T-helper 1 cell treated with Interleukin-12 subunit alpha and Interleukin-12 subunit beta and Interleukin-4 antibody, amounts not matched to agents 30 μg/mL and 1 μg/mL, for 36 hours (primary cell): ENCODE measurements around the gene PCSK2.

Experiments used
- H3K27ac Mint-ChIP-seq: one replicate; pipeline ENCODE4 v1.8.0; 2021; ENCODE audit warnings: mild to moderate bottlenecking, mixed read lengths
- H3K27me3 Mint-ChIP-seq: one replicate; pipeline ENCODE4 v1.8.0; 2021; ENCODE audit warnings: low read depth, mixed read lengths
- H3K36me3 Mint-ChIP-seq: one replicate; pipeline ENCODE4 v1.8.0; 2021; ENCODE audit warnings: low read depth, mixed read lengths
- H3K4me1 Mint-ChIP-seq: one replicate; pipeline ENCODE4 v1.8.0; 2021; ENCODE audit warnings: low read depth, mixed read lengths
- H3K4me3 Mint-ChIP-seq: one replicate; pipeline ENCODE4 v1.8.0; 2021; ENCODE audit warnings: mild to moderate bottlenecking, moderate library complexity, mixed read lengths
- H3K9me3 Mint-ChIP-seq: one replicate; pipeline ENCODE4 v1.8.0; 2021; ENCODE audit warnings: mixed read lengths

PCSK2 gene

DNA sequence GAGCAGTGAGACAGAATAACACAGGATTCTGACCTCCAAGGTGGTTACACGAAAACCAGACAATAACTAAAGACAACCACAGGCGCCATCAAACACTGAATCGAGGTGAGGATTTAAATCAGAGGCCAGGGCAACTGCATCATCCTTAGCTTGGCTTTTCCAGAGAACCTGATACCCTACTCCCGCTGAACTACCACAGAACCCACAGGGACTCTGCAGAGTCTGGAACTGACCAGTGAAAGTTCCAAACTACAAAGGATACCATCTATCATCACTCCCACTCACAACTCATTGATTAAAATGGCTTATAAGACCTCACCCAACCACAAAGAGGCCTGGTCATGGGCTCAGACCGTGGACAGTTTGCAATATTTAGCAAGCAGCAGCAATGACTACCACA lies 219.3 kb downstream of the PCSK2 start:
- peaks cover 27% of the 10 kb centered on the region for H3K27me3 Mint-ChIP-seq
- no peak overlapping the region for H3K27ac Mint-ChIP-seq
- no peak overlapping the region for H3K4me3 Mint-ChIP-seq
- H3K4me1 Mint-ChIP-seq, result peaks cover 5% of the 10 kb centered on the region
- H3K9me3 Mint-ChIP-seq, result no peaks in the 10 kb centered on the region
- H3K36me3 Mint-ChIP-seq, result no peaks in the 10 kb centered on the region

DNA sequence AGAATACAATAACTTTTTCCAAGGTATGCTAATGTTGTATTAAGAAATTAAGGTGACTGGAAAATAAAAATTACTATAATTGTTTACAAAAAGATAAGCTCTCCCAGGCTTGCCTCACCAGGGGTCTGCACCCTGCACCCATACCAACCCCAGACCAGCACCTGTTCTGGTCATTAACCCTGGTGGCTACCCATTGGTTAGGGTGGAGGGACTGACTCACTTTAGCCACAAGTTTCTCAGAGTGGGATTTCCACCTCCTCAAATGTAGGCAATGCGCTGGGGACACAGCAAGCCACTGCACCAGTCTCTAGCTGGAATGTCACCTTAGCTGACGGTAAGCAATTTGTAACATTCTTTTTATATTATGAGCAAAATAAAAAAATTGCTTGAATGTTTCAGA lies 221.2 kb downstream of the PCSK2 start:
- Mint-ChIP-seq H3K27ac (no peak overlapping the region), H3K4me1 (peaks cover 4% of the 10 kb centered on the region), H3K27me3 (peaks cover 19% of the 10 kb centered on the region), H3K9me3 (no peaks in the 10 kb centered on the region), H3K36me3 (no peaks in the 10 kb centered on the region), H3K4me3 (no peak overlapping the region)

DNA sequence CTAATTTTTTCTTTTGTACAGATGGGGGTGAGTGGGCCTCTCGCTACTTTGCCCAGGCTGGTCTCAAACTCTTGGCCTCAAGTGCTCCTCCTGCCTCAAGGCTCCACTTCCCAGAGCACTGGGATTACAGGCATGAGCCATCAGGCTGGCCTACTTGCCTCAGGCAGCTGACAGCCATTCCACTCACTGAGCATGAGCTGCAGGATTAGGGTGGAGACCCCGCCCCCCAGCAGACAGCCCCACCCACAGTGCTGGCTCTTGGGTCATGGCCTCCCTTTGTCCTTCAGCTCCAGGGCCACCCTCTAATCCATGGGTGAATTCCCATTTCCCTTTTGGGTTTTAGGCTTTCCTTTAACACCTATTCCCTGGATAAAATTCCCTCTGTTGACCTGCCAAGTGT lies 222.2 kb downstream of the PCSK2 start:
- H3K27me3 Mint-ChIP-seq, result peaks cover 19% of the 10 kb centered on the region
- no peak overlapping the region for H3K4me3 Mint-ChIP-seq
- no peaks in the 10 kb centered on the region for H3K9me3 Mint-ChIP-seq
- peaks cover 4% of the 10 kb centered on the region for H3K4me1 Mint-ChIP-seq
- H3K27ac Mint-ChIP-seq, result no peak overlapping the region
- no peaks in the 10 kb centered on the region for H3K36me3 Mint-ChIP-seq

- H3K27me3 Mint-ChIP-seq, result peaks cover 40% of the 10 kb centered on the region
Observed at GRCh38 chr20:17452441-17452840, 225.6 kb downstream of the PCSK2 start.

GRCh38 chr20:17453592-17453991 lies 226.8 kb downstream of the PCSK2 start:
- H3K27me3 Mint-ChIP-seq, result peaks cover 43% of the 10 kb centered on the region
- no peaks in the 10 kb centered on the region for H3K36me3 Mint-ChIP-seq
- no peak overlapping the region for H3K27ac Mint-ChIP-seq
- H3K4me1 Mint-ChIP-seq, result no peaks in the 10 kb centered on the region
- no peak overlapping the region for H3K4me3 Mint-ChIP-seq
- H3K9me3 Mint-ChIP-seq, result no peaks in the 10 kb centered on the region

More at GRCh38 chr20:17452441-17452840, 225.6 kb downstream of the PCSK2 start:
- Mint-ChIP-seq H3K27ac (no peak overlapping the region), H3K9me3 (no peaks in the 10 kb centered on the region), H3K36me3 (no peaks in the 10 kb centered on the region), H3K4me3 (no peak overlapping the region), H3K4me1 (no peaks in the 10 kb centered on the region)

DNA sequence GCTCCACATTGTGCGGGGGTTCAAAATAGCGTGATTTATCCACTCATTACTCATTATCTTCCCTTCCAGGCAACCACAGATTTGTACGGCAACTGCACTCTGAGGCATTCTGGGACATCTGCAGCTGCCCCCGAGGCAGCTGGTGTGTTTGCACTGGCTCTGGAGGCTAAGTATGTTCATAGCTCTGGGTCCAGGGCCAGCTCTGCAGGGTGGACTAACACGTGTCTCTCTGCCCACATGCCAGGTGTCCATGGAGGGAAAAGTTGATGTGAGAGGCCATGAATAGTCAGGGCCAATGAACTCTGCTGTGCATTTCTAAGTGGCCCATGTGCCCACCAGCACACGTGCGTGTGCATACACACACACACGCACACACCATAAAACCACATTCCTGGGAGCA lies 229.4 kb downstream of the PCSK2 start:
- Mint-ChIP-seq H3K4me1 (peaks cover 6% of the 10 kb centered on the region), H3K27me3 (peaks cover 39% of the 10 kb centered on the region), H3K36me3 (no peaks in the 10 kb centered on the region), H3K9me3 (peaks cover 10% of the 10 kb centered on the region), H3K27ac (no peak overlapping the region), H3K4me3 (no peak overlapping the region)

GRCh38 chr20:17457079-17457478 lies 230.2 kb downstream of the PCSK2 start:
- Mint-ChIP-seq H3K4me3 (no peak overlapping the region), H3K27ac (no peak overlapping the region), H3K9me3 (peaks cover 10% of the 10 kb centered on the region), H3K27me3 (peaks cover 35% of the 10 kb centered on the region), H3K4me1 (peaks cover 6% of the 10 kb centered on the region), H3K36me3 (no peaks in the 10 kb centered on the region)

DNA sequence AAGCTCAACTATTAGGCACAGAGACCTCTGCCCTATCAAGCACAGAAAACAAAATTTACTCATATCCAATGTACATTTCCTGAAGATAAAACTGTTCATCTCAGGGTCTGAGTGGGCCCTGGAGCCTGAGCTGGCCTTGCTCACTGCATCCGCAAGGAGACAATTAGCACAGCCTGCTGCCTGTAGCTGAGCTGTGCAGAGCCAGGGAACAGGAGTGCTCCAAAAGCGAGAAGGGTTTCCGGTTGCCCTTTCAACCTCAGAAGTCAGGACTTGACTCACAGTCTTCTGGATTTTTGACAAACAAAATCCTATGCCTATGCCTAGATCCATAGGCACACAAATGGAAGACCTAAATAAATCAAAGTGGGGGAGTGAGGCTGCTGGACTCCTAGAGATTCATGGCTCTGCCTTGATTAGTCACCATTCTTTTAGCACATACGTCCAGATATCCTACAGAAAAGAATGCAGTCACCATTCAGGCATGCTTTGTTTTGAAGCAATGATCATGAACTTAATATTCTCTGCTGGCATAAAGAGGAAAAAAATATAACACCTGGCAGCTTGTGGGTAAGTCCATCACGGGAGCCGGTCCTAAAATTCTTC lies 230.8 kb downstream of the PCSK2 start:
- peaks cover 6% of the 10 kb centered on the region for H3K4me1 Mint-ChIP-seq
- H3K27ac Mint-ChIP-seq, result no peak overlapping the region
- no peaks in the 10 kb centered on the region for H3K36me3 Mint-ChIP-seq
- H3K27me3 Mint-ChIP-seq, result peaks cover 35% of the 10 kb centered on the region
- H3K4me3 Mint-ChIP-seq, result no peak overlapping the region
- H3K9me3 Mint-ChIP-seq, result peaks cover 10% of the 10 kb centered on the region

DNA sequence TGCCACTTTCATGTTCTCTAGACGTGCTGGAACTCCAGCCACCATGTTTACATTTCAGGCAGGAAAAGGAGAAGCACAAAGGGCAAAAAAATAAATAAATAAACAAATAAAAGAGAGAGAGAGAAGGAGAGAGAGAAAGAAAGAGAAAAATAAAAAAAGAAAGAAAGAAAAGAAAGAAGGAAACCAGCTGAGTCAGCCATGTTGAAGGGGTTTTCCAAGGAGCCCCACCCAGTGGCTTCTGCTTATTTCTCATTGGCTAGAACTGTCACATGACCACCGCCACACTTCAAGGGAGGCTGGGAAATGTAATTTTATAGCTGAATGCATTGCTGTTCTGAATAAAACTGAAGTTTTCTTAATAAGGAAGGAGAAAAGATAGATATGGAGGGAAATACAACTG lies 233.3 kb downstream of the PCSK2 start:
- Mint-ChIP-seq H3K4me3 (no peak overlapping the region), H3K9me3 (peaks cover 10% of the 10 kb centered on the region), H3K4me1 (peaks cover 6% of the 10 kb centered on the region), H3K27me3 (peaks cover 21% of the 10 kb centered on the region), H3K27ac (no peak overlapping the region), H3K36me3 (no peaks in the 10 kb centered on the region)

DNA sequence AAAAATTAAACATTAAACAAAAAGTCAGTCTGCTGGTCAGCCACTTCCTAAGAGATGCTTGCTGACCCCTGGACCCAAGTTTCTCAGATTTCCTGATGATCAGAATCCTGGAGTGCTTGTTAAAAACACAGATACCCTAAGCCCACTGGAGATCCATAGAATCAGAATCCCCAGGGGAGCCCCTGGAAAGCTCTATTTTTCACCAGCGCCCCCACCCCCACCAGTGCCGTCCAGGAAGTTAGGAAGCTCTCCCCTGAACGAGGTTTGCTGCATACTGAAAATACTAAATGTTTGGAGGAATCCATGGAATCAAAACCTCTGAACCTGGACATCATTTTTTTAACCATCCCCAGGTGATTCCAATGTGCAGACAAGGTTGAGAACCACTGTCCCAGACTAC lies 235.1 kb downstream of the PCSK2 start:
- peaks cover 6% of the 10 kb centered on the region for H3K4me1 Mint-ChIP-seq
- H3K27ac Mint-ChIP-seq, result no peak overlapping the region
- peaks cover 10% of the 10 kb centered on the region for H3K9me3 Mint-ChIP-seq
- H3K36me3 Mint-ChIP-seq, result no peaks in the 10 kb centered on the region
- peaks cover 8% of the 10 kb centered on the region for H3K27me3 Mint-ChIP-seq
- H3K4me3 Mint-ChIP-seq, result no peak overlapping the region

DNA sequence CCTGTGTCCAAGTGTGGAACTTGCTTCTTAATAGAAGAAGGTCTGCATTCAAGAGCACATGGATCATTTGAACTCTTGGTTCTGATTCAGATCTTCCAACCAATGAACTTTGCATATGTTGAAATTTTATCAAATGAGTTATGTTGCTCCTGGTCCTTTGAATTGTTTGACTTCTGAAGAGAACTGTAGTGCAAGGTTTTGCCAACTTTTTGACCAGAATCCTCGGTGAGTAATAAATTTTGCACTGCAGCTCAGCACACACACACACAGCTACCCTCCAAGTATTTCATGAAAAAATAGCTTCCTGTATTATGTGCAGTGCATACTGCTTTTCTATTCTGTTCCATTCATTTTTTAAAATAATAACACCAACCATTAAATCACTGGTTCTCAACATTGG lies 236.9 kb downstream of the PCSK2 start:
- Mint-ChIP-seq H3K27ac (no peak overlapping the region), H3K9me3 (peaks cover 10% of the 10 kb centered on the region), H3K4me3 (no peak overlapping the region)

GRCh38 chr20:17465236-17465635 lies 238.4 kb downstream of the PCSK2 start:
- H3K27me3 Mint-ChIP-seq, result no peaks in the 10 kb centered on the region
- H3K4me1 Mint-ChIP-seq, result peaks cover 2% of the 10 kb centered on the region
- no peak overlapping the region for H3K4me3 Mint-ChIP-seq
- no peaks in the 10 kb centered on the region for H3K36me3 Mint-ChIP-seq
- no peak overlapping the region for H3K27ac Mint-ChIP-seq
- peaks cover 3% of the 10 kb centered on the region for H3K9me3 Mint-ChIP-seq

More for the DNA sequence above, 236.9 kb downstream of the PCSK2 start:
- Mint-ChIP-seq H3K36me3 (no peaks in the 10 kb centered on the region), H3K27me3 (no peaks in the 10 kb centered on the region), H3K4me1 (peaks cover 6% of the 10 kb centered on the region)

DNA sequence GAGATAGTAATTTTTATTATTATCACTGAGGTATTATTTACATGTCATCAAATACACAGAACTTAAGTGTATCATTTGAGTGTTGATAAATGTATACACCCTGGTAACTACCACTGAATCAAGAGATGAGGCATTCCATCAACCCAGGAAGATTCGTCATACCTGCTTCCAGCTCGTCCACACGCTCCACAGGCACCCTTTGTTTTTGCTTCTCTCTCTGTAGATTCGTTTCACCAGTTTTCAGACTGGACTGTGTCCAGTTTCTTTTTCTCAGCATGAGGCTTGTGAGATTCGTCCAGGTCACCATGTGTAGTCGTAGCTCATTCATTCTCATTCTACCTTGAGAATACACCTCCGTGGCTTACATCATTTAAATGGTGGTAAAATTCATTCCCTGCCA lies 239.8 kb downstream of the PCSK2 start:
- Mint-ChIP-seq H3K36me3 (no peaks in the 10 kb centered on the region), H3K27ac (no peak overlapping the region), H3K27me3 (no peaks in the 10 kb centered on the region), H3K4me1 (no peaks in the 10 kb centered on the region), H3K9me3 (no peaks in the 10 kb centered on the region), H3K4me3 (no peak overlapping the region)

- H3K27me3 Mint-ChIP-seq, result no peaks in the 10 kb centered on the region
- no peaks in the 10 kb centered on the region for H3K9me3 Mint-ChIP-seq
- H3K27ac Mint-ChIP-seq, result no peak overlapping the region
- no peaks in the 10 kb centered on the region for H3K36me3 Mint-ChIP-seq
- no peaks in the 10 kb centered on the region for H3K4me1 Mint-ChIP-seq
- no peak overlapping the region for H3K4me3 Mint-ChIP-seq
Observed at GRCh38 chr20:17467120-17467655, 240.3 kb downstream of the PCSK2 start.

- Mint-ChIP-seq H3K36me3 (no peaks in the 10 kb centered on the region), H3K27me3 (no peaks in the 10 kb centered on the region), H3K9me3 (no peaks in the 10 kb centered on the region), H3K4me1 (no peaks in the 10 kb centered on the region), H3K4me3 (no peak overlapping the region), H3K27ac (no peak overlapping the region)
Observed at GRCh38 chr20:17468073-17468840, 241.4 kb downstream of the PCSK2 start.
